Sigmoid colon (tissue), 4 donors: ENCODE results near the gene REEP5.

Source experiments
- CTCF ChIP-seq, 4 experiments: fragments of 450-650 bp in 3 of 4; fragments of 200-600 bp in 1 of 4; IDR thresholded peaks; one replicate each; pipeline ENCODE4 v1.5.1; 2016 to 2019; ENCODE audit warnings: antibody characterized with exemption in 4 of 4, mild to moderate bottlenecking in 3 of 4, moderate library complexity in 2 of 4
- POLR2A ChIP-seq, 2 donors: fragments of 450-650 bp; IDR thresholded peaks; one replicate each; pipeline ENCODE4 v1.6.1; 2016; ENCODE audit warnings: antibody characterized with exemption in 2 of 2, mild to moderate bottlenecking in 2 of 2, moderate library complexity in 2 of 2
- POLR2AphosphoS5 ChIP-seq, 4 donors: sonication (generic); formaldehyde crosslinking; IDR thresholded peaks; one replicate each; pipeline ENCODE4 v1.6.1; 2017; ENCODE audit warnings: antibody characterized with exemption in 4 of 4

- TF ChIP-seq CTCF (IDR thresholded peaks at IDR 0.05) (peak in 3 of 4 experiments; percentile 25 to 44 (median 40)), POLR2A (IDR thresholded peaks at IDR 0.05) (no peak), POLR2AphosphoS5 (IDR thresholded peaks at IDR 0.05) (no peak)
Measured at GRCh38 chr5:112848116-112848811, 73.8 kb downstream of the REEP5 start.
